OCI-LY3 (cell line): Measurements from ENCODE around the gene RSPH9.

Source experiments
- H2AFZ ChIP-seq: fragments of 200-600, 300-600 bp; shearing (Covaris generic); 2 replicates; pipeline ENCODE4 v1.6.0; 2014; ENCODE audit warnings: antibody characterized with exemption, low read depth, low read length
- H3K27ac ChIP-seq: fragments of 200-600, 300-600 bp; sonication (generic); 2 replicates; pipeline ENCODE4 v1.5.1; 2014; ENCODE audit warnings: mild to moderate bottlenecking, low read length, moderate library complexity, mixed read lengths
- H3K27me3 ChIP-seq: fragments of 200-600, 300-600 bp; sonication (generic); 2 replicates; pipeline ENCODE4 v1.6.1; 2014; ENCODE audit warnings: low read depth, low read length, mixed read lengths
- H3K36me3 ChIP-seq: fragments of 200-600, 300-600 bp; sonication (generic); replicated peaks from 2 replicates; pipeline ENCODE3; 2014; ENCODE audit warnings: low read depth, low read length, mixed read lengths
- H3K4me1 ChIP-seq: fragments of 300-600, 200-600 bp; sonication (generic); 2 replicates; pipeline ENCODE4 v1.6.1; 2014; ENCODE audit warnings: low read length, mixed read lengths
- H3K4me2 ChIP-seq: fragments of 200-600, 300-600 bp; sonication (generic); 2 replicates; pipeline ENCODE4 v1.6.1; 2014; ENCODE audit warnings: low read length, mixed read lengths
- H3K4me3 ChIP-seq: fragments of 300-600, 200-600 bp; sonication (generic); 2 replicates; pipeline ENCODE4 v1.5.1; 2014; ENCODE audit warnings: antibody characterized with exemption, mild to moderate bottlenecking, low read length, moderate library complexity
- H3K79me2 ChIP-seq: fragments of 300-600, 200-600 bp; shearing (Covaris generic); 2 replicates; pipeline ENCODE4 v1.6.1; 2014; ENCODE audit warnings: mild to moderate bottlenecking, low read length, mixed read lengths
- H3K9ac ChIP-seq: fragments of 300-600, 200-600 bp; shearing (Covaris generic); 2 replicates; pipeline ENCODE4 v1.6.0; 2014; ENCODE audit warnings: mild to moderate bottlenecking, low read length, moderate library complexity
- H3K9me3 ChIP-seq: fragments of 200-600, 300-600 bp; shearing (Covaris generic); 2 replicates; pipeline ENCODE4 v1.6.1; 2014; ENCODE audit warnings: low read length, mixed read lengths; ENCODE audit not compliant: insufficient read depth
- H4K20me1 ChIP-seq: fragments of 200-600, 300-600 bp; sonication (generic); 2 replicates; pipeline ENCODE4 v1.6.1; 2016; ENCODE audit warnings: low read length, mixed read lengths; ENCODE audit not compliant: insufficient read depth
- EZH2phosphoT487 ChIP-seq: fragments of 200-600 bp; shearing (Covaris generic); IDR thresholded peaks from 2 replicates; pipeline ENCODE4 v1.6.1; 2018; ENCODE audit warnings: antibody characterized with exemption, mixed run types, low read depth
- TF ChIP-seq, protein P1 (sequence below): fragments of 200-600, 300-600 bp; sonication (generic); IDR thresholded peaks from 2 replicates; pipeline ENCODE4 v1.5.1; 2014; ENCODE audit warnings: antibody characterized with exemption, low read length, low read depth

RSPH9 gene

DNA sequence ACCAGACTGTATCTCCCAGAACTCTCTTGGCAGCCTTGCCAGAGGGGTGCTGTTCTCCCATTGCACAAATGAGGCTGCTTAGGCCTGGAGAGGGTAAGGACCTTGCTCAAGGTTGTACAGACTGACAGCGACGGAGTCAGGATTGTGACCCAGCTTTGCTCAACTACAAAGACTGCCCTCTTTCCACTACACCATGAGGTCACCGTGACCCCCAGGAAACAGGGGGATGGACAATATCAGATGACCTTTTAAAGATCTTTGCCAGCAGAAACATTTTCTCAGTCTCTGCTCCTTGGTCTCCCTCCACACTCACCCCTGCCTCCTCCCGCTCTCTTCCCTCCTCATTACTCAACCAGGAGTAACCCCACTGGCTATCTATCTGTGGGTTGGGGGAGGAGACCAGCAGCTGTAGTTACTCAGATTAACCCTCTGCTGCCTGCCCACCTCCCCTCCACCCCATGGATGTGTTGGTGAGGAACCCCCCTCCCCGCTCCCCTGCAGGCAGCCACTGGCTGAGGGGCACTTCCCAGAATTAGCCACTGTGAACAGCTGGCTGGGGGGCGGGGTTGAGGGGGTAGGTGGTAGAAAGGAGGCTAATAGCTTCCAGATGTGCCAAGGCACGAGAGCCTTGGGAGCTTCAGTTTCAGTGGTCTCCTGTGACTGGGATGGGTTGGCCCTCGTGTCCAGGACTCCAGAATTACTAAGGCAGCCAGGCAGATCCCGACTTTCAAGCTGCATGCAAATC is 69.6 kb downstream of the RSPH9 start:
- TF ChIP-seq EZH2phosphoT487: no peak; the same call in 1 of the 2 replicates
- TF ChIP-seq, protein P1, sequence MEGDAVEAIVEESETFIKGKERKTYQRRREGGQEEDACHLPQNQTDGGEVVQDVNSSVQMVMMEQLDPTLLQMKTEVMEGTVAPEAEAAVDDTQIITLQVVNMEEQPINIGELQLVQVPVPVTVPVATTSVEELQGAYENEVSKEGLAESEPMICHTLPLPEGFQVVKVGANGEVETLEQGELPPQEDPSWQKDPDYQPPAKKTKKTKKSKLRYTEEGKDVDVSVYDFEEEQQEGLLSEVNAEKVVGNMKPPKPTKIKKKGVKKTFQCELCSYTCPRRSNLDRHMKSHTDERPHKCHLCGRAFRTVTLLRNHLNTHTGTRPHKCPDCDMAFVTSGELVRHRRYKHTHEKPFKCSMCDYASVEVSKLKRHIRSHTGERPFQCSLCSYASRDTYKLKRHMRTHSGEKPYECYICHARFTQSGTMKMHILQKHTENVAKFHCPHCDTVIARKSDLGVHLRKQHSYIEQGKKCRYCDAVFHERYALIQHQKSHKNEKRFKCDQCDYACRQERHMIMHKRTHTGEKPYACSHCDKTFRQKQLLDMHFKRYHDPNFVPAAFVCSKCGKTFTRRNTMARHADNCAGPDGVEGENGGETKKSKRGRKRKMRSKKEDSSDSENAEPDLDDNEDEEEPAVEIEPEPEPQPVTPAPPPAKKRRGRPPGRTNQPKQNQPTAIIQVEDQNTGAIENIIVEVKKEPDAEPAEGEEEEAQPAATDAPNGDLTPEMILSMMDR: 0 out of 2 replicates have a peak, but pooled peaks have one; percentile 3
- no peaks in the 10 kb centered on the region for H3K9me3 ChIP-seq
- no peak overlapping the region; the same call in 1 of the 2 replicates for H2AFZ ChIP-seq
- peaks cover 48% of the 10 kb centered on the region for H3K4me1 ChIP-seq
- H3K27me3 ChIP-seq: peaks cover 2% of the 10 kb centered on the region; the same call in 1 of the 2 replicates
- H4K20me1 ChIP-seq: no peaks in the 10 kb centered on the region
- no peaks in the 10 kb centered on the region for H3K79me2 ChIP-seq
- H3K9ac ChIP-seq: peak overlapping the region; percentile 76
- peak overlapping the region; percentile 76 for H3K4me2 ChIP-seq
- H3K27ac ChIP-seq: peak overlapping the region; percentile 94
- H3K36me3 ChIP-seq: no peaks in the 10 kb centered on the region
- peak overlapping the region; percentile 74 for H3K4me3 ChIP-seq

DNA sequence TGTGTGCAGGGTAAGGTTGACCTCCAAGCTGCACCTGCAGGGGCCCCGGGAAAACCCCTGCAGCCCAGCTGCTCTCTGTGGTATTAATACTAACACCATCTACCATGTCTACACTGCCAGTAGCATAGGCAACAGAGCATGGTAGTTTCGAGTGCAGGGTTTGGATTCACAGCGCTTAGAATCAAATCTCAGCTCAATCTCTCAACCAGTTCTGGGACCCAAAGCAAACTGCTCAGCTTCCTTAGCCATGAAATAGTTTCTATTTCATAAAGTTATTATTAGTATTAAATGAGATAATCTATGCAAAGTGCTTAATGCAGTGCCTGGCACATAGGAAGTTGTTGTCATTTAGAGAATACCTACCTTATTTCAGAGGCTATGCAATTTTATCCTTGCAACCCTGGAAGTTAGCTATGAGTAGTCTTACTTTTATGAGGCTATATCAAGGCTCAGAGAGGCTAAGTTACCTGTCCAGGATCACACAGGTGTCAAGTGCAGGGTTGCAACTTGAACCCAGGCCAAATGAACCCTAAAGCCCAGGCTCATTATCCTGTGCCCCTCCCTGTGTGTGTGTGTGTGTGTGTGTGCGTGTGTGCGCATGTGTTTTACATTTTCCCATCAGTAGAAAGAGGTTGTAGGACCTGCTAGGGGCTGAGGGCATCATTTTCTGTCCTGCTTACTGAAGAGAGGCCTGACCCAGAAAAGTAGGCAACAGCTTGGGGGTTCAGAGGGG is 70.4 kb downstream of the RSPH9 start:
- TF ChIP-seq EZH2phosphoT487: no peak
- TF ChIP-seq, protein P1: no peak
- Histone ChIP-seq H2AFZ (no peak overlapping the region), H3K9ac (peak overlapping the region; percentile 60), H3K4me2 (peak overlapping the region; percentile 76), H3K79me2 (no peaks in the 10 kb centered on the region), H3K9me3 (no peaks in the 10 kb centered on the region), H3K27ac (peak overlapping the region; percentile 94), H3K36me3 (no peaks in the 10 kb centered on the region), H3K4me3 (peak overlapping the region; percentile 74), H3K4me1 (peaks cover 48% of the 10 kb centered on the region), H4K20me1 (no peaks in the 10 kb centered on the region), H3K27me3 (no peaks in the 10 kb centered on the region)

DNA sequence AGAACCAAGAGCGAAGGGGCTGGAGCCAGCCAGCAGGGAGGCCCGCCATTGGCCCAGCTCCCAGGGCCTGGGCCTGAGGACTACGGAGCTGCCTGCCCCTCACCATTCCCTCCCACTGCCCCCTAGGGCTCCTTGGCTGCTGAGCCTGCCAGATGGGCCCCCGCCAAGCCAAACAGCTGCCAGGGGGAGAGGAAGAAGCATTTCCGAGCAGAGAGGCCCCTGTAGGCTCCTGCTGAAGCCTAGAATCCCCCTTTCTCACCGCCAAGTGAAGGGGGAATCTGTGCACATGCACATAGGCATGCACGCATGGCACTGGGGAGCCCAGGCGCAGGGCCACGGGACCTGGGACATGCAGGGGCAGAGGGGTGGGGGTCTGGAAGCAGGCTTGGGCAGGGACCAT is 71.3 kb downstream of the RSPH9 start:
- H4K20me1 ChIP-seq: no peaks in the 10 kb centered on the region
- TF ChIP-seq, protein P1: no peak
- no peak for TF ChIP-seq EZH2phosphoT487
- H3K27me3 ChIP-seq: no peaks in the 10 kb centered on the region
- peak overlapping the region; percentile 60 for H3K9ac ChIP-seq
- no peaks in the 10 kb centered on the region for H3K79me2 ChIP-seq
- peak overlapping the region; percentile 76 for H3K4me2 ChIP-seq
- no peaks in the 10 kb centered on the region for H3K9me3 ChIP-seq
- peak overlapping the region; percentile 61 for H3K4me3 ChIP-seq
- H2AFZ ChIP-seq: peak overlapping the region; percentile 23; the same call in 1 of the 2 replicates
- peak overlapping the region; percentile 94 for H3K27ac ChIP-seq
- no peaks in the 10 kb centered on the region for H3K36me3 ChIP-seq
- peaks cover 48% of the 10 kb centered on the region for H3K4me1 ChIP-seq

DNA sequence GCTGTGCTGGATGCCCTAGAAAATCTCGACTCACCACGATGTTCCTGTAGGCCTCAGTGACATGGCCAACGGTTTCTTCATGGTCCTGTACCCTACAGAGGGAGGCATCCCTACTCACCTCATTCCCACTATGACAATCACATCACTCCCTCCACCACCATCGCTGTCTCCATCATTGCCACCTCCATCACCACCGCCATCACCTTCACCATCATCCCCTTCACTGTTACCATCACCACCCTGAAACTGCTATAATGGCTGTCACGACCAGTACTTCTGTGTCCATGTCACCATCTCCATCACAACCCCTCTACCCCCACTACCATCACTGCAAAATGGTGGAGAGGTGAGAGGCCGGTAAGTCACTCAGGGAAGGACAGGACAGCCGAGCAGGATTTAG is 72.6 kb downstream of the RSPH9 start:
- H3K4me3 ChIP-seq: no peak overlapping the region
- H4K20me1 ChIP-seq: no peaks in the 10 kb centered on the region
- no peaks in the 10 kb centered on the region for H3K9me3 ChIP-seq
- no peak overlapping the region for H3K27ac ChIP-seq
- H3K27me3 ChIP-seq: no peaks in the 10 kb centered on the region
- H3K36me3 ChIP-seq: no peaks in the 10 kb centered on the region
- TF ChIP-seq EZH2phosphoT487: no peak
- TF ChIP-seq, protein P1: no peak
- no peak overlapping the region for H3K4me2 ChIP-seq
- H3K4me1 ChIP-seq: peaks cover 47% of the 10 kb centered on the region
- H2AFZ ChIP-seq: no peak overlapping the region
- H3K9ac ChIP-seq: no peak overlapping the region
- H3K79me2 ChIP-seq: no peaks in the 10 kb centered on the region
